AG08395 (cell line): ENCODE measurements around the gene TESK1.
A peak's percentile ranks its signal among the peaks of the same experiment; 100 is the strongest.
"Not testable (repeated sequence)": the region's sequence is repeated elsewhere in the genome, so short reads cannot be mapped to it uniquely, and the experiment has no call there.

ENCODE experiments used
- DNase-seq: peaks from one replicate; pipeline ENCODE4 v3.0.0; 2012; ENCODE audit warnings: mixed read lengths, low spot score

Gene TESK1

GRCh38 chr9:35615981-35616680, 11.1 kb downstream of the TESK1 start:
- no peak for DNase-seq

GRCh38 chr9:35616681-35617459, 11.8 kb downstream of the TESK1 start:
- peak; percentile 72 for DNase-seq

GRCh38 chr9:35617548-35617947, 12.5 kb downstream of the TESK1 start:
- no peak for DNase-seq

GRCh38 chr9:35618325-35618727, 13.3 kb downstream of the TESK1 start, which contains the start of gene CD72:
Gene CD72 (minus strand): TSS chr9:35618413. CDS start chr9:35618303, 110 bp downstream.
- DNase-seq: no peak

GRCh38 chr9:35618854-35619799, 14.1 kb downstream of the TESK1 start:
- no peak for DNase-seq

- no peak for DNase-seq
Observed at GRCh38 chr9:35619800-35620158, 14.7 kb downstream of the TESK1 start.

- DNase-seq: no peak
Observed at GRCh38 chr9:35627575-35627974, 22.5 kb downstream of the TESK1 start.

- no peak for DNase-seq
Observed at GRCh38 chr9:35628389-35628991, 23.4 kb downstream of the TESK1 start.

GRCh38 chr9:35629597-35629996, 24.5 kb downstream of the TESK1 start:
- no peak for DNase-seq

GRCh38 chr9:35635730-35636129, 30.7 kb downstream of the TESK1 start:
- DNase-seq: no peak

GRCh38 chr9:35636135-35636876, 31.2 kb downstream of the TESK1 start:
- DNase-seq: no peak

- DNase-seq: not testable (repeated sequence)
Observed at GRCh38 chr9:35636877-35637246, 31.8 kb downstream of the TESK1 start.

- not testable (repeated sequence) for DNase-seq
Observed at GRCh38 chr9:35637427-35637955, 32.4 kb downstream of the TESK1 start.

- DNase-seq: not testable (repeated sequence)
Observed at GRCh38 chr9:35638751-35639150, 33.7 kb downstream of the TESK1 start.

- not testable (repeated sequence) for DNase-seq
Observed at GRCh38 chr9:35639225-35639624, 34.2 kb downstream of the TESK1 start.

GRCh38 chr9:35639631-35640030, 34.6 kb downstream of the TESK1 start:
- DNase-seq: no peak

GRCh38 chr9:35640431-35640830, 35.4 kb downstream of the TESK1 start:
- DNase-seq: not testable (repeated sequence)

- DNase-seq: not testable (repeated sequence)
Observed at GRCh38 chr9:35641478-35641877, 36.4 kb downstream of the TESK1 start.

- no peak for DNase-seq
Observed at GRCh38 chr9:35643046-35643445, 38.0 kb downstream of the TESK1 start.

GRCh38 chr9:35645736-35646135, 40.7 kb downstream of the TESK1 start:
- DNase-seq: not testable (repeated sequence)

GRCh38 chr9:35646153-35646532, 41.1 kb downstream of the TESK1 start:
- DNase-seq: no peak
